ENCODE data around the gene FRA10AC1.

FRA10AC1 gene

GRCh38 chr10:93629647-93630305, 72.6 kb downstream of the FRA10AC1 start:
- Histone ChIP-seq H3K27me3 (ENCODE audit: control insufficient read depth in 1 of 2, insufficient read depth in 2 of 2, low read length in 2 of 2) (no peaks in the 10 kb centered on the region), H3K27ac (ENCODE audit: low read length) (no peak overlapping the region), H3K9me3 (ENCODE audit: control insufficient read depth in 2 of 2, low read length in 2 of 2) (no peaks in the 10 kb centered on the region), H3K36me3 (ENCODE audit: control insufficient read depth in 2 of 2, insufficient read depth in 2 of 2, low read length in 2 of 2) (no peaks in the 10 kb centered on the region), H3K4me1 (ENCODE audit: control insufficient read depth, insufficient read depth, low read length) (no peaks in the 10 kb centered on the region), H3K4me3 (ENCODE audit: low read length in 2 of 2) (no peak overlapping the region), H3K9ac (ENCODE audit: low read length in 2 of 2) (no peak overlapping the region)

- H3K36me3 ChIP-seq (ENCODE audit: control insufficient read depth in 2 of 2, insufficient read depth in 2 of 2, low read length in 2 of 2): no peaks in the 10 kb centered on the region
- H3K4me3 ChIP-seq (ENCODE audit: low read length in 2 of 2): no peak overlapping the region
- no peaks in the 10 kb centered on the region for H3K27me3 ChIP-seq (ENCODE audit: control insufficient read depth in 1 of 2, insufficient read depth in 2 of 2, low read length in 2 of 2)
- no peaks in the 10 kb centered on the region for H3K4me1 ChIP-seq (ENCODE audit: control insufficient read depth, insufficient read depth, low read length)
- H3K27ac ChIP-seq (ENCODE audit: low read length): no peak overlapping the region
- no peaks in the 10 kb centered on the region for H3K9me3 ChIP-seq (ENCODE audit: control insufficient read depth in 2 of 2, low read length in 2 of 2)
- no peak overlapping the region for H3K9ac ChIP-seq (ENCODE audit: low read length in 2 of 2)
Observed at GRCh38 chr10:93628858-93629257, 73.5 kb downstream of the FRA10AC1 start.

- H3K27ac ChIP-seq (ENCODE audit: low read length): no peak overlapping the region
- H3K9me3 ChIP-seq (ENCODE audit: control insufficient read depth in 2 of 2, low read length in 2 of 2): no peaks in the 10 kb centered on the region
- H3K9ac ChIP-seq (ENCODE audit: low read length in 2 of 2): no peak overlapping the region
- no peaks in the 10 kb centered on the region for H3K4me1 ChIP-seq (ENCODE audit: control insufficient read depth, insufficient read depth, low read length)
- H3K36me3 ChIP-seq (ENCODE audit: control insufficient read depth in 2 of 2, insufficient read depth in 2 of 2, low read length in 2 of 2): no peaks in the 10 kb centered on the region
- no peak overlapping the region for H3K4me3 ChIP-seq (ENCODE audit: low read length in 2 of 2)
- H3K27me3 ChIP-seq (ENCODE audit: control insufficient read depth in 1 of 2, insufficient read depth in 2 of 2, low read length in 2 of 2): no peaks in the 10 kb centered on the region
Observed at GRCh38 chr10:93622942-93623341, 79.5 kb downstream of the FRA10AC1 start.

GRCh38 chr10:93620925-93621324, 81.5 kb downstream of the FRA10AC1 start:
- H3K4me1 ChIP-seq (ENCODE audit: control insufficient read depth, insufficient read depth, low read length): no peaks in the 10 kb centered on the region
- H3K4me3 ChIP-seq (ENCODE audit: low read length in 2 of 2): no peak overlapping the region
- H3K36me3 ChIP-seq (ENCODE audit: control insufficient read depth in 2 of 2, insufficient read depth in 2 of 2, low read length in 2 of 2): no peaks in the 10 kb centered on the region
- no peaks in the 10 kb centered on the region for H3K9me3 ChIP-seq (ENCODE audit: control insufficient read depth in 2 of 2, low read length in 2 of 2)
- no peak overlapping the region for H3K27ac ChIP-seq (ENCODE audit: low read length)
- no peaks in the 10 kb centered on the region for H3K27me3 ChIP-seq (ENCODE audit: control insufficient read depth in 1 of 2, insufficient read depth in 2 of 2, low read length in 2 of 2)
- H3K9ac ChIP-seq (ENCODE audit: low read length in 2 of 2): no peak overlapping the region
